Chondrocyte (in vitro differentiated cells): ENCODE measurements around the gene CD6. TPM values are rescaled to one million over a fixed set of nuclear protein-coding genes. Genes with fewer than 3 reads are reported as not detected.

Experiments used
- DNase-seq: peaks from one replicate; pipeline ENCODE4 v3.0.0; 2021; ENCODE audit warnings: mixed read lengths, low spot score
- H3K27ac Mint-ChIP-seq: one replicate; pipeline ENCODE4 v1.8.0; 2021; ENCODE audit warnings: mild to moderate bottlenecking, moderate library complexity, mixed read lengths; ENCODE audit not compliant: unreplicated experiment
- H3K27me3 Mint-ChIP-seq: 2 replicates; pipeline ENCODE4 v1.8.0; 2021; ENCODE audit warnings: low read depth, mixed read lengths
- H3K36me3 Mint-ChIP-seq: 2 replicates; pipeline ENCODE4 v1.8.0; 2021; ENCODE audit warnings: low read depth, mixed read lengths
- H3K4me1 Mint-ChIP-seq: 2 replicates; pipeline ENCODE4 v1.8.0; 2021; ENCODE audit warnings: low read depth, mild to moderate bottlenecking, mixed read lengths
- H3K4me3 Mint-ChIP-seq: one replicate; pipeline ENCODE4 v1.8.0; 2021; ENCODE audit warnings: mild to moderate bottlenecking, moderate library complexity, mixed read lengths; ENCODE audit not compliant: unreplicated experiment
- H3K9me3 Mint-ChIP-seq: 2 replicates; pipeline ENCODE4 v1.8.0; 2021; ENCODE audit warnings: low read depth, mixed read lengths
- CTCF ChIP-seq: fragments of 200-600 bp; sonication (generic); IDR thresholded peaks from 2 replicates; pipeline ENCODE4 v1.5.0; 2021; ENCODE audit warnings: antibody characterized with exemption, mild to moderate bottlenecking, moderate library complexity
- total RNA-seq: library from RNA; stranded (reverse); gene quantifications from 3 replicates; pipeline ENCODE4 v1.2.1, GENCODE V29; 2021

CD6 gene
- total RNA-seq, 1 donor from 2014 or later: not detected

- Mint-ChIP-seq H3K4me3 (no peak overlapping the region), H3K27ac (no peak overlapping the region), H3K9me3 (no peaks in the 10 kb centered on the region), H3K4me1 (no peaks in the 10 kb centered on the region), H3K27me3 (no peaks in the 10 kb centered on the region), H3K36me3 (peaks cover 10% of the 10 kb centered on the region)
- DNase-seq: no peak
- TF ChIP-seq CTCF: no peak
These were observed 38.7 kb upstream of the CD6 start for GRCh38 chr11:60932605-60933356.

GRCh38 chr11:60933416-60934123 is 37.9 kb upstream of the CD6 start:
- Mint-ChIP-seq H3K27me3 (no peaks in the 10 kb centered on the region), H3K36me3 (peaks cover 10% of the 10 kb centered on the region), H3K4me1 (no peaks in the 10 kb centered on the region), H3K4me3 (no peak overlapping the region), H3K9me3 (no peaks in the 10 kb centered on the region), H3K27ac (no peak overlapping the region)
- no peak for DNase-seq
- TF ChIP-seq CTCF: no peak

DNA sequence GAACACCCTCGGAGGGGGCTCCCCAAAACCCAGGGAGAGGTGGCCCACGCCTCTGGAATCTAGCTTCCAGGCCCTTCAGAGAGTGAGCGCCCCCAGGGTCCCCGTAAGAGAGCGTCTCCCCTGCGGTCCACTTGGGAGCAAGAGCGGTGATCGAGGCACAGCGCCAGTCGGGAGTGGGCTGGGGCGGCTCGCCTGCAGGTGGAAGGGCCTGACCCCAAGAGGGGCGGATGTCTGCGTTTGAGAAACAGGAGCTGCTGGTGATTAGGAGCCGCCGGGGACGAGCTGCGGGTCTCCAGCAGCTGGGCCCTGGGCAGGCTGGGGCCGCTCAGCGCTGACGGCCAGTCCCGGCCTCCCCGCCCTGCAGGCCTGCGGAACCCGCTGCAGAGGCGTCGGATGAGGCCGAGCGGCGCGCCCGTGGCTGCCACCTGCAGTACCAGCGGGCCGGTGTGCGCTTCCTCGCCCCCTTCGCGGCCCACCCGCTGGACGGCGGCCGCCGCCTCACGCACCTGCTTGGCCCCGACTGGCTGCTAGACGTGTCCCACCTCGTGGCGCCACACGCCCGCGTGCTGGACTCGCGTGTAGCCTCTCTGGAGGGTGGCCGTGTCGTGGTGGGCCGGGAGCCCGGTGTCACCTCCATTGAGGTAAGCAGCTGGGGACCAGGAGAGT is 37.2 kb upstream of the CD6 start:
- Mint-ChIP-seq H3K27me3 (no peaks in the 10 kb centered on the region), H3K27ac (no peak overlapping the region), H3K9me3 (no peaks in the 10 kb centered on the region), H3K36me3 (peaks cover 10% of the 10 kb centered on the region), H3K4me3 (no peak overlapping the region), H3K4me1 (no peaks in the 10 kb centered on the region)
- no peak for DNase-seq
- TF ChIP-seq CTCF: no peak

GRCh38 chr11:60934790-60935605 is 36.5 kb upstream of the CD6 start:
- Mint-ChIP-seq H3K36me3 (peaks cover 6% of the 10 kb centered on the region), H3K4me3 (no peak overlapping the region), H3K27ac (no peak overlapping the region), H3K27me3 (no peaks in the 10 kb centered on the region), H3K9me3 (no peaks in the 10 kb centered on the region), H3K4me1 (no peaks in the 10 kb centered on the region)
- no peak for TF ChIP-seq CTCF
- DNase-seq: no peak
